B cell (primary cell): Measurements from ENCODE around the gene RNF40. TPM values are rescaled to one million over a fixed set of nuclear protein-coding genes. Genes with fewer than 3 reads are reported as not detected.

Source experiments
- ATAC-seq: fragments of 200-7000 bp; cut with Tn5 transposase; one replicate; pipeline ENCODE4 v1.10.0; 2021; ENCODE audit warnings: low read depth, mild to moderate bottlenecking, moderate number of reproducible peaks, moderate library complexity
- CTCF ChIA-PET: fragments of 350-600 bp; sonication (Branson Sonifier 250); formaldehyde crosslinking; loops from one replicate; lab custom pipeline; 2021; ENCODE audit warnings: antibody characterized with exemption, inconsistent platforms; lab: Charles Lee
- POLR2A ChIA-PET: fragments of 350-600 bp; sonication (Branson Sonifier 250); formaldehyde crosslinking; loops from one replicate; lab custom pipeline; 2021; ENCODE audit warnings: antibody characterized with exemption; lab: Charles Lee
- DNase-seq: peaks from one replicate; pipeline ENCODE4 v3.0.0; 2013
- H2AFZ ChIP-seq: 2 replicates; pipeline ENCODE4 v1.6.1; 2012; ENCODE audit warnings: mild to moderate bottlenecking, low read depth, low read length; ENCODE audit not compliant: insufficient read depth, poor library complexity, severe bottlenecking
- H3K27ac ChIP-seq, 2 donors: 1 replicate in 1 of 2; 2 replicates in 1 of 2; pipeline ENCODE4 v1.5.1; 2012 to 2013; ENCODE audit warnings: low read length in 2 of 2, mild to moderate bottlenecking in 2 of 2, moderate library complexity in 1 of 2
- H3K27me3 ChIP-seq, 4 experiments: fragments of 200-600 bp in 1 of 4; sonication (generic) in 1 of 4; replicated peaks in 1 of 4; 1 replicate in 2 of 4; 2 replicates in 2 of 4; pipeline versions ENCODE4 v1.6.1 to v1.7.0; 2013 to 2016; ENCODE audit warnings: low read length in 3 of 4, mild to moderate bottlenecking in 2 of 4, mixed read lengths in 1 of 4, moderate library complexity in 1 of 4; ENCODE audit not compliant: insufficient read depth in 4 of 4, control insufficient read depth in 3 of 4; ENCODE audit errors: control extremely low read depth in 1 of 4
- H3K36me3 ChIP-seq, 2 experiments: replicated peaks in 1 of 2; 1 replicate in 1 of 2; 2 replicates in 1 of 2; pipeline versions ENCODE4 v1.6.1 to v1.7.1; 2013; ENCODE audit warnings: low read length in 1 of 2; ENCODE audit not compliant: insufficient read depth in 2 of 2, control insufficient read depth in 1 of 2; ENCODE audit errors: control extremely low read depth in 1 of 2, extremely low read depth in 1 of 2
- H3K4me1 ChIP-seq, 2 donors: fragments of 200-600 bp in 1 of 2; sonication (generic) in 1 of 2; 1 replicate in 1 of 2; 2 replicates in 1 of 2; pipeline versions ENCODE4 v1.5.1 to v1.6.1; 2013 to 2017; ENCODE audit warnings: low read length in 2 of 2; ENCODE audit not compliant: control insufficient read depth in 2 of 2, insufficient read depth in 2 of 2
- H3K4me2 ChIP-seq: replicated peaks from 2 replicates; pipeline ENCODE3; 2012; ENCODE audit warnings: mild to moderate bottlenecking, low read depth, low read length; ENCODE audit not compliant: poor library complexity, severe bottlenecking
- H3K4me3 ChIP-seq, 5 experiments: fragments of 200-600 bp in 1 of 5; sonication (generic) in 1 of 5; 1 replicate in 3 of 5; 2 replicates in 2 of 5; pipeline versions ENCODE4 v1.5.1 to v1.7.0; 2011 to 2016; ENCODE audit warnings: low read length in 4 of 5, mild to moderate bottlenecking in 4 of 5, low read depth in 2 of 5, control low read depth in 1 of 5, moderate library complexity in 1 of 5; ENCODE audit not compliant: insufficient read depth in 1 of 5; ENCODE audit errors: control extremely low read depth in 1 of 5, extremely low read depth in 1 of 5
- H3K79me2 ChIP-seq: fragments of 200-600 bp; sonication (generic); one replicate; pipeline ENCODE4 v1.6.0; 2016; ENCODE audit warnings: low read length; ENCODE audit not compliant: control insufficient read depth, insufficient read depth
- H3K9ac ChIP-seq: fragments of 200-600 bp; sonication (generic); 2 replicates; pipeline ENCODE4 v1.6.1; 2017; ENCODE audit warnings: mild to moderate bottlenecking, low read length, moderate library complexity
- H3K9me3 ChIP-seq, 3 donors: one replicate each; pipeline versions ENCODE4 v1.6.1 to v1.7.1; 2013; ENCODE audit warnings: low read length in 2 of 3; ENCODE audit not compliant: control insufficient read depth in 2 of 3, insufficient read depth in 1 of 3; ENCODE audit errors: control extremely low read depth in 1 of 3
- H4K20me1 ChIP-seq: 2 replicates; pipeline ENCODE4 v1.6.0; 2012; ENCODE audit warnings: mild to moderate bottlenecking, low read length; ENCODE audit not compliant: insufficient read depth, control insufficient read depth, poor library complexity, severe bottlenecking
- H3K27ac Mint-ChIP-seq: one replicate; pipeline ENCODE4 v1.8.0; 2021; ENCODE audit warnings: mixed read lengths
- H3K27me3 Mint-ChIP-seq: one replicate; pipeline ENCODE4 v1.8.0; 2021; ENCODE audit warnings: mixed read lengths
- H3K4me1 Mint-ChIP-seq: one replicate; pipeline ENCODE4 v1.8.0; 2021; ENCODE audit warnings: mixed read lengths
- H3K4me3 Mint-ChIP-seq: one replicate; pipeline ENCODE4 v1.8.0; 2021; ENCODE audit warnings: mixed read lengths
- H3K9me3 Mint-ChIP-seq: one replicate; pipeline ENCODE4 v1.8.0; 2022; ENCODE audit warnings: mixed read lengths; ENCODE audit not compliant: insufficient read depth
- EZH2 ChIP-seq: IDR thresholded peaks from 2 replicates; pipeline ENCODE4 v1.6.1; 2012; ENCODE audit warnings: borderline replicate concordance, low read depth, mild to moderate bottlenecking, moderate library complexity, low read length; ENCODE audit not compliant: insufficient read depth, poor library complexity, severe bottlenecking
- WGBS: methylation state at CpG from one replicate; pipeline ENCODE4 v1.1.5; 2013; ENCODE audit warnings: missing lambda C conversion rate; ENCODE audit not compliant: insufficient coverage; 5-methylcytosine and 5-hydroxymethylcytosine counted together
- intact Hi-C: fragments of 100-400 bp; cut with micrococcal nuclease; formaldehyde crosslinking; loops from one replicate; pipeline ENCODE4 v1.10.0; 2022
- polyA plus RNA-seq: library from polyadenylated mRNA; depleted of rRNA; stranded (reverse); fragments of >200 nt; gene quantifications from 2 replicates; pipeline ENCODE4 v1.2.3, GENCODE V29; 2012
- total RNA-seq, 2 donors: library from RNA; stranded (reverse); fragments of 120-200 nt in 1 of 2; gene quantifications; 1 replicate in 1 of 2; 2 replicates in 1 of 2; pipeline versions ENCODE4 v1.2.3 to v1.2.4, GENCODE V29; 2013 to 2022
- TF ChIP-seq, protein P1 (sequence below): fragments of 200-600 bp; IDR thresholded peaks from one replicate; pipeline ENCODE4 v1.8.0; 2022; ENCODE audit warnings: antibody characterized with exemption, mild to moderate bottlenecking

RNF40 gene
- total and polyA plus RNA-seq, 2 donors (not counting 1 experiment from before 2014, with no cell fraction given): 41.8 to 121 TPM

DNA sequence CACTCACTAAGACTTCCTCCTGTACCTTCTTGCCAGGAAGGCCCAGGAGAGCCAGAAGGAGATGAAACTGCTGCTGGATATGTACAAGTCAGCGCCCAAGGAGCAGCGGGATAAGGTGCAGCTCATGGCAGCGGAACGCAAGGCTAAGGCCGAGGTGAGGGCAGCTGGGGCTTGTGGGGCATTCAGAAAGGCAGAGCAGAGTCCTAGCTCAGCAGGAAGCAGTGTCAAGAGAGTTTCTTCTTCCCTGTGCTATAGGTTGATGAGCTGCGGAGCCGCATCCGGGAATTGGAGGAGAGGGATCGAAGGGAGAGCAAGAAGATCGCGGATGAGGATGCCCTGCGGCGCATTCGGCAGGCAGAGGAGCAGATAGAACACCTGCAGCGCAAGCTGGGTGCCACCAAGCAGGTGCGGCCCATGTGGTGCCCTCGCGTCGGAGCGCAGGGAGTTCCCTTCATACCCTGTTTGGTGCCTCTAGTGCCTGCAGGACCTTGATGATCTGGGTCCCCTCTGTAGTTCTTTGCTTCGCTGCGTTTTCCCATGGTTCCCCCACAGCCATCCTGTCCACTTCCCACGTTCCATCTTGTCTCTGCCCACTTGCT, 6.6 kb downstream of the RNF40 start:
- Histone ChIP-seq H3K27ac (no peak overlapping the region), H3K27me3 (no peaks in the 10 kb centered on the region), H3K9me3 (no peaks in the 10 kb centered on the region), H3K79me2 (peaks cover 13% of the 10 kb centered on the region), H2AFZ (no peak overlapping the region), H4K20me1 (peaks cover 60% of the 10 kb centered on the region), H3K4me1 (peaks cover under 1 to 21% of the 10 kb centered on the region in 2 donors), H3K9ac (no peak overlapping the region), H3K4me2 (no peak overlapping the region), H3K36me3 (peaks cover 0 to 87% of the 10 kb centered on the region in 2 experiments), H3K4me3 (no peak overlapping the region)
- peak; percentile 7 for DNase-seq
- intact Hi-C loops: no loop called here
- Mint-ChIP-seq H3K4me3 (no peak overlapping the region), H3K4me1 (peaks cover 25% of the 10 kb centered on the region), H3K27ac (no peak overlapping the region), H3K9me3 (no peaks in the 10 kb centered on the region), H3K27me3 (no peaks in the 10 kb centered on the region)
- no peak for TF ChIP-seq EZH2
- TF ChIP-seq, protein P1, sequence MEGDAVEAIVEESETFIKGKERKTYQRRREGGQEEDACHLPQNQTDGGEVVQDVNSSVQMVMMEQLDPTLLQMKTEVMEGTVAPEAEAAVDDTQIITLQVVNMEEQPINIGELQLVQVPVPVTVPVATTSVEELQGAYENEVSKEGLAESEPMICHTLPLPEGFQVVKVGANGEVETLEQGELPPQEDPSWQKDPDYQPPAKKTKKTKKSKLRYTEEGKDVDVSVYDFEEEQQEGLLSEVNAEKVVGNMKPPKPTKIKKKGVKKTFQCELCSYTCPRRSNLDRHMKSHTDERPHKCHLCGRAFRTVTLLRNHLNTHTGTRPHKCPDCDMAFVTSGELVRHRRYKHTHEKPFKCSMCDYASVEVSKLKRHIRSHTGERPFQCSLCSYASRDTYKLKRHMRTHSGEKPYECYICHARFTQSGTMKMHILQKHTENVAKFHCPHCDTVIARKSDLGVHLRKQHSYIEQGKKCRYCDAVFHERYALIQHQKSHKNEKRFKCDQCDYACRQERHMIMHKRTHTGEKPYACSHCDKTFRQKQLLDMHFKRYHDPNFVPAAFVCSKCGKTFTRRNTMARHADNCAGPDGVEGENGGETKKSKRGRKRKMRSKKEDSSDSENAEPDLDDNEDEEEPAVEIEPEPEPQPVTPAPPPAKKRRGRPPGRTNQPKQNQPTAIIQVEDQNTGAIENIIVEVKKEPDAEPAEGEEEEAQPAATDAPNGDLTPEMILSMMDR: no peak
- no peak for ATAC-seq
- POLR2A ChIA-PET: no interaction called here
- CTCF ChIA-PET: no interaction called here
- WGBS: 98% methylated on average over 23 of the region's 23 CpGs

DNA sequence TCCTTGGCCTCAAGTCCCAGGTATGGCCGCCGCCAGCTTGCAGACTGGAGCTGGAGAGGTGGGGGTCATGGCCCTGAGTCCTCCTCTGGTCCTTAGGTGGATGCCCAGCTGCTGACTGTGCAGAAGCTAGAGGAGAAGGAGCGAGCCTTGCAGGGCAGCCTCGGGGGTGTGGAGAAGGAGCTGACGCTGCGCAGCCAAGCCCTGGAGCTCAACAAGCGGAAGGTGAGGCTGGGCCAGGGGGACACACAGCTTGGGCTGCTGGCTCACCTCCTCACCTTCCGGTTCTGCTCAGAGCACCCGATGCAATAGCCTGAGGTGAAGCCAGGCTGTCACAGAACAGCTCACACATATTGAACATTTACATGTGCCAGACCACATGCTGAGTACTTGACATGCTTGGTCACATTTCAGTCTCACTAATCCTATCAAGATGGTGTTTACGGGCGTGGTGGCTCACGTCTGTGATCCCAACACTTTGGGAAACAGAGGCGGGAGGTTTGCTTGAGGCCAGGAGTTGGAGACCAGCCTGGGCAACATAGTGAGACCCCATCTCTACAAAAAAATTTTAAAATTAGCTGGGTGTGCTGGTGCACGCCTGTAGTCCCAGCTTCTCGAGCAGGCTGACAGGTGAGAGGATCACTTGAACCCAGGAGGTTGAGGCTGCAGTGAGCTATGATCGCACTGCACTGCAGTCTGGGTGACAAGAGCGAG, 7.4 kb downstream of the RNF40 start:
- no peak overlapping the region for H3K4me3 Mint-ChIP-seq
- intact Hi-C loops: no loop called here
- TF ChIP-seq, protein P1: no peak
- TF ChIP-seq EZH2: no peak

More for the DNA sequence above, 7.4 kb downstream of the RNF40 start:
- Histone ChIP-seq H3K79me2 (peaks cover 12% of the 10 kb centered on the region), H3K9me3 (no peaks in the 10 kb centered on the region), H3K4me2 (no peak overlapping the region), H4K20me1 (peaks cover 60% of the 10 kb centered on the region), H3K27ac (no peak overlapping the region), H3K4me3 (no peak overlapping the region), H3K9ac (no peak overlapping the region), H2AFZ (no peak overlapping the region), H3K27me3 (no peaks in the 10 kb centered on the region), H3K36me3 (peaks cover 0 to 80% of the 10 kb centered on the region in 2 experiments), H3K4me1 (peaks cover 0 to 21% of the 10 kb centered on the region in 2 donors)
- no peak overlapping the region for H3K27ac Mint-ChIP-seq
- H3K27me3 Mint-ChIP-seq: no peaks in the 10 kb centered on the region
- CTCF ChIA-PET: no interaction called here
- 90% methylated on average over 11 of the region's 17 CpGs for WGBS
- POLR2A ChIA-PET: interaction anchor here (0.7 kb wide), 1 partner anchor 137 kb away, joined by 3 read pairs; no protein-coding TSS in a partner anchor
- DNase-seq: peak; percentile 39
- ATAC-seq: no peak
- H3K9me3 Mint-ChIP-seq: no peaks in the 10 kb centered on the region
- H3K4me1 Mint-ChIP-seq: peaks cover 26% of the 10 kb centered on the region
